Neuronal stem cell (in vitro differentiated cells): ENCODE measurements around the gene CILP2.
A peak's percentile ranks its signal among the peaks of the same experiment; 100 is the strongest.

Experiments
- DNase-seq: peaks from one replicate; pipeline ENCODE4 v3.0.0-alpha.2; 2013; ENCODE audit warnings: low spot score
- H2AFZ ChIP-seq: one replicate; pipeline ENCODE4 v1.6.1; 2013; ENCODE audit warnings: mild to moderate bottlenecking, low read length, inconsistent platforms
- H2AK5ac ChIP-seq: 2 replicates; pipeline ENCODE4 v1.6.1; 2013; ENCODE audit warnings: low read depth, mild to moderate bottlenecking, inconsistent platforms, low read length, moderate library complexity, mixed read lengths
- H2BK120ac ChIP-seq: 2 replicates; pipeline ENCODE4 v1.6.1; 2013; ENCODE audit warnings: low read depth, mild to moderate bottlenecking, inconsistent platforms, low read length, moderate library complexity, mixed read lengths
- H2BK12ac ChIP-seq: one replicate; pipeline ENCODE4 v1.6.1; 2013; ENCODE audit warnings: low read length, inconsistent platforms
- H2BK15ac ChIP-seq: 2 replicates; pipeline ENCODE4 v1.6.1; 2013; ENCODE audit warnings: mild to moderate bottlenecking, low read length, inconsistent platforms, mixed read lengths
- H2BK5ac ChIP-seq: one replicate; pipeline ENCODE4 v1.6.1; 2013; ENCODE audit warnings: inconsistent platforms, mild to moderate bottlenecking, low read length, moderate library complexity
- H3K14ac ChIP-seq: one replicate; pipeline ENCODE4 v1.6.1; 2013; ENCODE audit warnings: low read length, inconsistent platforms
- H3K18ac ChIP-seq: 2 replicates; pipeline ENCODE4 v1.6.1; 2013; ENCODE audit warnings: low read length, inconsistent platforms
- H3K23ac ChIP-seq: 2 replicates; pipeline ENCODE4 v1.6.1; 2013; ENCODE audit warnings: low read depth, mild to moderate bottlenecking, mixed read lengths, low read length, inconsistent platforms; ENCODE audit not compliant: poor library complexity
- H3K27ac ChIP-seq: replicated peaks from 3 replicates; pipeline ENCODE4 v1.5.1; 2013; ENCODE audit warnings: low read length, inconsistent platforms
- H3K27me3 ChIP-seq, 3 experiments: 2 replicates each; pipeline ENCODE4 v1.6.1; 2013; ENCODE audit warnings: low read length in 3 of 3, mild to moderate bottlenecking in 2 of 3, inconsistent platforms in 1 of 3, low read depth in 1 of 3, mixed read lengths in 1 of 3, moderate library complexity in 1 of 3; ENCODE audit not compliant: control insufficient read depth in 3 of 3, insufficient read depth in 3 of 3
- H3K36me3 ChIP-seq, 2 donors: replicated peaks in 1 of 2; 2 replicates each; pipeline ENCODE4 v1.6.1; 2013; ENCODE audit warnings: low read length in 2 of 2; ENCODE audit not compliant: control insufficient read depth in 2 of 2, insufficient read depth in 2 of 2
- H3K4ac ChIP-seq: 2 replicates; pipeline ENCODE4 v1.6.1; 2013; ENCODE audit warnings: inconsistent platforms, mild to moderate bottlenecking, low read length, moderate library complexity
- H3K4me1 ChIP-seq, 2 donors: 1 replicate in 1 of 2; 2 replicates in 1 of 2; pipeline ENCODE4 v1.6.1; 2013; ENCODE audit warnings: low read length in 2 of 2, low read depth in 1 of 2; ENCODE audit not compliant: control insufficient read depth in 2 of 2, insufficient read depth in 1 of 2
- H3K4me2 ChIP-seq: one replicate; pipeline ENCODE4 v1.6.1; 2013; ENCODE audit warnings: mild to moderate bottlenecking, low read length, inconsistent platforms; ENCODE audit not compliant: insufficient read depth, poor library complexity, severe bottlenecking
- H3K4me3 ChIP-seq, 2 donors: 2 replicates each; pipeline ENCODE4 v1.5.1; 2013; ENCODE audit warnings: low read length in 2 of 2, mild to moderate bottlenecking in 2 of 2, inconsistent platforms in 1 of 2, moderate library complexity in 1 of 2
- H3K79me1 ChIP-seq: one replicate; pipeline ENCODE4 v1.6.1; 2013; ENCODE audit warnings: low read depth, mild to moderate bottlenecking, inconsistent platforms, low read length, moderate library complexity
- H3K9ac ChIP-seq: one replicate; pipeline ENCODE4 v1.6.1; 2013; ENCODE audit warnings: mild to moderate bottlenecking, low read depth, low read length, inconsistent platforms; ENCODE audit not compliant: poor library complexity
- H3K9me3 ChIP-seq, 2 donors: replicated peaks in 1 of 2; 2 replicates each; pipeline versions ENCODE3 to v1.6.1; 2013; ENCODE audit warnings: low read length in 2 of 2, mild to moderate bottlenecking in 2 of 2, inconsistent platforms in 1 of 2, low read depth in 1 of 2, mixed read lengths in 1 of 2, moderate library complexity in 1 of 2; ENCODE audit not compliant: control insufficient read depth in 2 of 2, insufficient read depth in 1 of 2
- H4K8ac ChIP-seq: one replicate; pipeline ENCODE4 v1.6.1; 2013; ENCODE audit warnings: low read depth, mild to moderate bottlenecking, inconsistent platforms, low read length, moderate library complexity
- H4K91ac ChIP-seq: one replicate; pipeline ENCODE4 v1.6.1; 2013; ENCODE audit warnings: low read length, low read depth, mild to moderate bottlenecking, inconsistent platforms; ENCODE audit not compliant: poor library complexity
- WGBS, 2 donors: extraction: QIAGEN DNeasy Blood & Tissue Kit; methylation state at CpG; one replicate each; pipeline ENCODE4 v1.1.7; 2013; ENCODE audit warnings: missing lambda C conversion rate in 2 of 2, mixed read lengths in 1 of 2; ENCODE audit not compliant: insufficient read length in 2 of 2, insufficient replicate concordance in 1 of 2; ENCODE audit errors: extremely low coverage in 2 of 2; 5-methylcytosine and 5-hydroxymethylcytosine counted together

Gene CILP2

DNA sequence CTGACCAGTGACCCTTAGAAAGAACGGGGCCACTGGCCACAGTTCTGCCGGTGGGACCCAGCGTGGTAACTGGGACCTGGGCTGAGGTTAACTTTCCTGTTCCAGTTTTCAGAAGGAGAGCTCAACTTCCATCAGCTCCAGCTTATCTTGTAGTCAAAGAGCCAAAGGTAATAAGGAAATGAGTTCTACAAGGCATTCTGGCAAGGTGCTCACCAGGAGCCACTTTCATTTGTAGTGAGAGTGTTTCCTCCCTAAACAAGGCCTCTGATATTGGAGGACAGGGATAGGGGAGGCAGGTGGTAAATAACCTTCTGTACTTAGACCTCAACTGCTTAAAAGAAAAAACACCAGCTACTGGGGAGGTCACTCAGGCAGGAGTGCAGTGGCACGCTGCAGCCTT lies 42.4 kb downstream of the CILP2 start:
- H3K9ac ChIP-seq, result no peak overlapping the region
- H3K18ac ChIP-seq, result no peak overlapping the region
- H3K36me3 ChIP-seq, result no peaks in the 10 kb centered on the region
- WGBS, 2 donors, result no CpG with 5 or more reads among the region's 4 CpGs
- no peak overlapping the region for H2BK12ac ChIP-seq
- no peak overlapping the region for H2BK5ac ChIP-seq
- no peak overlapping the region for H2BK120ac ChIP-seq
- H3K79me1 ChIP-seq, result no peaks in the 10 kb centered on the region
- peaks cover 1 to 14% of the 10 kb centered on the region in 2 donors for H3K4me1 ChIP-seq
- H2AK5ac ChIP-seq, result no peak overlapping the region
- H3K14ac ChIP-seq, result no peak overlapping the region
- H3K27ac ChIP-seq, result no peak overlapping the region
- no peak for DNase-seq
- H3K4me2 ChIP-seq, result no peak overlapping the region
- H3K4me3 ChIP-seq, result no peak overlapping the region
- H2BK15ac ChIP-seq, result no peak overlapping the region
- no peak overlapping the region for H3K23ac ChIP-seq
- no peak overlapping the region for H4K8ac ChIP-seq
- H3K4ac ChIP-seq, result no peak overlapping the region
- H3K9me3 ChIP-seq, result no peaks in the 10 kb centered on the region
- no peak overlapping the region for H2AFZ ChIP-seq
- H3K27me3 ChIP-seq, result no peaks in the 10 kb centered on the region
- H4K91ac ChIP-seq, result no peak overlapping the region

- Histone ChIP-seq H3K36me3 (no peaks in the 10 kb centered on the region), H3K9me3 (no peaks in the 10 kb centered on the region), H2BK12ac (no peak overlapping the region), H4K91ac (no peak overlapping the region), H2BK120ac (no peak overlapping the region), H4K8ac (no peak overlapping the region), H3K18ac (no peak overlapping the region), H3K27me3 (no peaks in the 10 kb centered on the region), H3K9ac (no peak overlapping the region), H3K27ac (no peak overlapping the region), H3K23ac (peak overlapping the region; percentile 65), H3K4me1 (peaks cover 0 to 10% of the 10 kb centered on the region in 2 donors), H2AFZ (no peak overlapping the region), H2BK5ac (no peak overlapping the region), H3K4ac (peak overlapping the region; percentile 53), H3K79me1 (no peaks in the 10 kb centered on the region), H2AK5ac (peak overlapping the region; percentile 84), H3K4me2 (no peak overlapping the region), H3K14ac (peak overlapping the region; percentile 63), H2BK15ac (peak overlapping the region; percentile 33), H3K4me3 (no peak overlapping the region)
- WGBS, 2 donors, result no CpG with 5 or more reads among the region's 13 CpGs
- DNase-seq, result no peak
Observed at GRCh38 chr19:19581391-19581790, 43.3 kb downstream of the CILP2 start.

GRCh38 chr19:19582471-19582870 lies 44.4 kb downstream of the CILP2 start:
- no peak overlapping the region for H4K8ac ChIP-seq
- H3K27ac ChIP-seq, result no peak overlapping the region
- WGBS, 2 donors, result no CpG with 5 or more reads among the region's 6 CpGs

DNA sequence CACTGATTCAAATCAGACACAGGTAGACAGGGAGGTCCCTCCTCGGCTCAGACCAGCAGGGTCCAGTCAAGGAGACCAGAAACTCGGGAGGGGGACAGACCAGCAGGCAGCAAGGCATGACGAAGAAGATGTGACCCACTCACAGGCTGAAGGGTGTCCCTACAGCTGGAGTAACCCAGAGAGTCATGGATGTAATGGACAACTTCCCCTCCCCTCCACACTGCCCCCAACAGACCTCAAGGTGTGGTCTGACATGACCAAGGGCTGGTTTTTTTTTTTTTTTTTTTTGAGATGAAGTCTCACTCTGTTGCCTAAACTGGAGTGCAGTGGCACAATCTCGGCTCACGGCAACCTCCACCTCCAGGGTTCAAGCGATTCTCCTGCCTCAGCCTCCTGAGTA lies 46.3 kb downstream of the CILP2 start:
- H3K4me1 ChIP-seq, result peaks cover 0 to 7% of the 10 kb centered on the region in 2 donors
- no peak overlapping the region for H2AK5ac ChIP-seq
- no peak overlapping the region for H2BK5ac ChIP-seq
- H3K23ac ChIP-seq, result no peak overlapping the region
- H3K9me3 ChIP-seq, result no peaks in the 10 kb centered on the region
- no peak overlapping the region for H2AFZ ChIP-seq
- no peak overlapping the region for H3K4me2 ChIP-seq
- no peak for DNase-seq
- no peak overlapping the region for H2BK15ac ChIP-seq
- WGBS, 2 donors, result no CpG with 5 or more reads among the region's 6 CpGs
- no peak overlapping the region for H2BK12ac ChIP-seq
- no peak overlapping the region for H3K4me3 ChIP-seq
- H3K79me1 ChIP-seq, result no peaks in the 10 kb centered on the region
- no peak overlapping the region for H4K91ac ChIP-seq
- no peaks in the 10 kb centered on the region for H3K27me3 ChIP-seq
- H3K9ac ChIP-seq, result no peak overlapping the region
- no peak overlapping the region for H3K27ac ChIP-seq
- H4K8ac ChIP-seq, result no peak overlapping the region
- H3K18ac ChIP-seq, result no peak overlapping the region
- no peak overlapping the region for H2BK120ac ChIP-seq
- no peaks in the 10 kb centered on the region for H3K36me3 ChIP-seq
- no peak overlapping the region for H3K4ac ChIP-seq
- H3K14ac ChIP-seq, result no peak overlapping the region

More at GRCh38 chr19:19582471-19582870, 44.4 kb downstream of the CILP2 start:
- Histone ChIP-seq H3K27me3 (no peaks in the 10 kb centered on the region), H3K36me3 (no peaks in the 10 kb centered on the region), H3K9ac (no peak overlapping the region), H3K79me1 (no peaks in the 10 kb centered on the region), H3K4me1 (peaks cover 0 to 10% of the 10 kb centered on the region in 2 donors), H4K91ac (no peak overlapping the region), H2BK15ac (no peak overlapping the region), H2BK120ac (no peak overlapping the region), H3K9me3 (no peaks in the 10 kb centered on the region), H3K4ac (no peak overlapping the region), H3K14ac (no peak overlapping the region), H2AK5ac (no peak overlapping the region), H3K4me3 (no peak overlapping the region), H3K23ac (no peak overlapping the region), H3K4me2 (no peak overlapping the region), H2BK12ac (no peak overlapping the region), H2AFZ (no peak overlapping the region), H2BK5ac (no peak overlapping the region), H3K18ac (peak overlapping the region; percentile 6)
- no peak for DNase-seq
